Urinary bladder (tissue), 4 donors: ENCODE data around the gene ADAM10. TPM values are rescaled to one million over a fixed set of nuclear protein-coding genes. Genes with fewer than 3 reads are reported as not detected.

Source experiments
- DNase-seq: peaks from one replicate; pipeline ENCODE4 v3.0.0-alpha.2; 2015; ENCODE audit errors: extremely low spot score
- H3K27ac ChIP-seq: one replicate; pipeline ENCODE4 v1.5.1; 2013; ENCODE audit warnings: low read depth, mild to moderate bottlenecking, moderate library complexity
- H3K36me3 ChIP-seq: one replicate; pipeline ENCODE4 v1.6.1; 2013; ENCODE audit warnings: mild to moderate bottlenecking, moderate library complexity; ENCODE audit not compliant: insufficient read depth
- H3K4me1 ChIP-seq: one replicate; pipeline ENCODE4 v1.6.1; 2013; ENCODE audit warnings: mild to moderate bottlenecking, moderate library complexity; ENCODE audit not compliant: insufficient read depth
- H3K4me3 ChIP-seq: one replicate; pipeline ENCODE4 v1.5.1; 2013; ENCODE audit warnings: low read depth, low read length
- WGBS: extraction: QIAGEN DNeasy Blood & Tissue Kit; methylation state at CpG from one replicate; pipeline ENCODE4 v1.1.7; 2013; 5-methylcytosine and 5-hydroxymethylcytosine counted together
- polyA plus RNA-seq: library from polyadenylated mRNA; stranded (reverse); fragments of 200-250 nt; gene quantifications from one replicate; pipeline ENCODE4 v1.2.3, GENCODE V29; 2013
- small RNA-seq: library from RNA; depleted of rRNA; stranded (forward); fragments of <200 nt; gene quantifications from one replicate; pipeline ENCODE3, GENCODE V24; 2014
- total RNA-seq: library from RNA; depleted of rRNA; stranded (reverse); fragments of >200 nt; gene quantifications from one replicate; pipeline ENCODE4 v1.2.3, GENCODE V29; 2014
- donor health status: healthy with polysubstance abuse.
- donor health status: healthy.

The ADAM10 gene
- total and polyA plus RNA-seq, 2 donors, result 45.6 to 207 TPM

DNA sequence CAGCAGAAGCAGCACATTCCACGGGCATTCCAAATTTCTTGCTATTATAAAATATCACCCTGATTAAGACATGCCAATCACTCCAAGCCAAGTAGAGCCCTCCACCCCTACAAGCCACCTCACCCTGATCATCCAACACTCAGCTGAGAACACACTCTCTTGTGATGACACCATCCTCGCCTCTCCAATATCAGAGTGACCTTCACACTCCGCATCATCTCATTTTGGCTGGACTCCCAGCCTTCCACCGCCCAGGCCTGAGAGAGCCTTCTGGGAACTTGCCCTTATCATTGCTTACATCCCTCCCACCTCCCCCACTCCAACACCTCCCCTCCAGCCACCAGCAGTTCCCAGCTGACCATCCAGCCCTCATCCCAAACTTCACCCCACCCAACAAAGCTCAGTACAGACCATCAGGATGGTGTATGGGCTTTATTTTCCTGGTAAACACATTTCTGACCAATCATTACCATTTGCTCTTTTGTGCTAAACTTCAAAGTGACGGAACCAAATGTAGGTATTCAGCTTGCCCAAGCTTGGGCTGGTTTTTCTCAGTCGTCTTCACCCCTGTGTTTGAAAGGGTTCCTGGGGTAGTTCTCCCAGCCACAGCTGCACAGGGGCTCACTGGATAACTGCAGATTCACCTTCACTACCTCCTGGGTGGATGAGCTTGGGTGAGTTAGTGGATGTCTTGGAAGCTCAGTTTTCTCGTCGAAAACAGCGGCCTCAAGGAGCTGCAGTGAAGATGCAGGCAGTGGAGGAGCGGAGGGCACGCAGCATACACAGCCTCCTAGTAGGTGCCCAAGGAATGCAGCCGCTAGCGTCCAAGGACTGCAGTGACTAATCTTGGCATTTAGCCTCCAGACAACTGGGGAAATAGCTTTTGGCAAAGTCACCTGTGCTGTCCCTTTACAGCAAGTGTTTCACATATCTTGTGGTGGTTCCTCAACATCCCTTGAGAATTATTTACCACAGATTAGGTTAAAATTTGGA is 202.6 kb downstream of the ADAM10 start:
- Histone ChIP-seq H3K4me3 (no peak overlapping the region), H3K27ac (no peak overlapping the region), H3K36me3 (no peaks in the 10 kb centered on the region), H3K4me1 (no peaks in the 10 kb centered on the region)
- no peak for DNase-seq
- WGBS, result 72% methylated on average over 13 of the region's 13 CpGs

GRCh38 chr15:58546066-58546591 is 203.4 kb downstream of the ADAM10 start:
- no peak overlapping the region for H3K4me3 ChIP-seq
- 89% methylated on average over 9 of the region's 9 CpGs for WGBS
- DNase-seq, result no peak
- H3K4me1 ChIP-seq, result no peaks in the 10 kb centered on the region
- H3K27ac ChIP-seq, result no peak overlapping the region
- no peaks in the 10 kb centered on the region for H3K36me3 ChIP-seq

DNA sequence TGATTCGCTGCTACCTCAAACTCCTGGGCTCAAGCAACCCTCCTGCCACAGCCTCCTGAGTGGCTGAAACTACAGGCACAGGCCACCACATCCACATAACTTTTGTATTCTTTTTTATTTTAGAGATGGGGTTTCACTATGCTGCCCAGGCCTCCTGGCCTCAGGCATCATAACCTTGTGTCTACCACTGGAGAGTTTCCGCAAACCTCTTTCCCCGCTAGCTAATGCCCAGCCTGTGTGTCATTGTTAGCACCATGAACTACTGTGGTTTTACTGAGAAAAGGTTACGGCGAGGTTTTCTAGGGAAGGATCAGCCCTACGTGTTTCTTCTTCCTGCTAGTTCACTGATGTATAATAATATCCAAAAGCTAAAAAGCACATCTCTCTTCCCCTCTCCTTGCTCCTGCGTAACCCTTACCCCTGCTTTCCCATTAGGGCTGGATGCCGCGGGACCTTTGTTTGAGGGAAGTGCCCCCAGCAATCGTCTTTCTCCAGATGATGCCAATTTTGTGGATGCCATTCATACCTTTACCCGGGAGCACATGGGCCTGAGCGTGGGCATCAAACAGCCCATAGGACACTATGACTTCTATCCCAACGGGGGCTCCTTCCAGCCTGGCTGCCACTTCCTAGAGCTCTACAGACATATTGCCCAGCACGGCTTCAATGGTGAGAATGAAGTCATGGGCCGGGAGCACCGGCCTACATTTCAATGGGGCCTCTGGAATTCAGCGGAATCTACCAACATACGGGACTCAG is 204.0 kb downstream of the ADAM10 start:
- no peak for DNase-seq
- 96% methylated on average over 18 of the region's 18 CpGs for WGBS
- no peak overlapping the region for H3K4me3 ChIP-seq
- H3K27ac ChIP-seq, result no peak overlapping the region
- no peaks in the 10 kb centered on the region for H3K4me1 ChIP-seq
- no peaks in the 10 kb centered on the region for H3K36me3 ChIP-seq

DNA sequence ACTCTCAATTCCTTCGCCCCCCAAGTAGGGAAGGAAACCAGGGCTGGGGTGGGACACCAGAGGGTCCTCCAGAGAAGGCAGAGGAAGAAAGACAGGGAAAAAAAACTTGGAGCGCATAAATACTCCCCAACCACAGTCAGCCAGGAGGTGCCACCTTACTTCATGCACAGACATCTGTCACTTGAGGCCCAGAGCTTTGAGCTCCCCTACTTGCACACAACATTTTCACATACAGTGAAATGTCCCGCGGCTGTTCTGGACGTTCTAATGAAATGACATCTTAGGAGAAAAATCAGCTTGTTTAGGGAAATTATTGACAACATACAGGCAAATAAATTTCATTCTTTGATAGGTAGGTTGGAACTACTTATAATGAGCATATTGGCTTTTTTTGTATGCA is 204.8 kb downstream of the ADAM10 start:
- Histone ChIP-seq H3K4me3 (no peak overlapping the region), H3K36me3 (no peaks in the 10 kb centered on the region), H3K27ac (no peak overlapping the region), H3K4me1 (no peaks in the 10 kb centered on the region)
- 93% methylated on average over 5 of the region's 5 CpGs for WGBS
- no peak for DNase-seq

- no peak overlapping the region for H3K27ac ChIP-seq
- DNase-seq, result no peak
- no peaks in the 10 kb centered on the region for H3K36me3 ChIP-seq
- no peak overlapping the region for H3K4me3 ChIP-seq
- no peaks in the 10 kb centered on the region for H3K4me1 ChIP-seq
- 90% methylated on average over 17 of the region's 17 CpGs for WGBS
These were observed 205.7 kb downstream of the ADAM10 start for GRCh38 chr15:58543664-58544335.

DNA sequence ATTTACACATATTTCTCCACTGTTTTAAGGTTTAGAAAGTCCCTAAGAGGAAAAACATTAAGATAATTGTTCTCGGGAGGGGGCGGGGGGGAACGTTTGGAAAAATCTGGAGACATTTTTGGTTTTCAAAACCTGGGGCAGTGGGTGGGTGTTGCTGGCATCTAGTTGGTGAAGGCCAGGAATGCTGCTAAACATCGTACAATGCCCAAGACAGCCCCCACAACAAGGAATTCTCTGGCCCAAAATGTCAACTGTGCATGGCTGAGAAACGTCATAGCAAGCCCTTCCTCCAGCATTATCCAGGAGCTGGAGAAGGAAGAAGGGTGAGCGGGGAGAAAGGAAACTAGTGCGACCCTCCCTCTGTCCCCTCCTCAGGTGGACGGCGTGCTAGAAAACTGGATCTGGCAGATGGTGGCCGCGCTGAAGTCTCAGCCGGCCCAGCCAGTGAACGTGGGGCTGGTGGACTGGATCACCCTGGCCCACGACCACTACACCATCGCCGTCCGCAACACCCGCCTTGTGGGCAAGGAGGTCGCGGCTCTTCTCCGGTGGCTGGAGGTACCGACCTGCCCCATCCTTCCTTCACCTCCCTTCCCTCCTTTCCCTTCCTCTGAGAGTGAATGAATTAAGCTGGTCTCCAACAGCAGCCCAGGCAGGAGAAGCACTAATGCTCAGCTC is 208.0 kb downstream of the ADAM10 start:
- DNase-seq, result no peak
- no peak overlapping the region for H3K4me3 ChIP-seq
- no peak overlapping the region for H3K27ac ChIP-seq
- no peaks in the 10 kb centered on the region for H3K4me1 ChIP-seq
- WGBS, result 88% methylated on average over 22 of the region's 22 CpGs
- no peaks in the 10 kb centered on the region for H3K36me3 ChIP-seq

- Histone ChIP-seq H3K4me3 (no peak overlapping the region), H3K36me3 (no peaks in the 10 kb centered on the region), H3K27ac (no peak overlapping the region), H3K4me1 (no peaks in the 10 kb centered on the region)
- DNase-seq, result no peak
- WGBS, result 78% methylated on average over 1 of the region's 1 CpG
These were observed 210.0 kb downstream of the ADAM10 start for GRCh38 chr15:58539548-58539947.

GRCh38 chr15:58538901-58539300 is 210.6 kb downstream of the ADAM10 start:
- no peaks in the 10 kb centered on the region for H3K4me1 ChIP-seq
- no peak for DNase-seq
- H3K4me3 ChIP-seq, result no peak overlapping the region
- H3K27ac ChIP-seq, result no peak overlapping the region
- WGBS, result 93% methylated on average over 3 of the region's 3 CpGs
- H3K36me3 ChIP-seq, result no peaks in the 10 kb centered on the region

Small RNA genes within 50 kb of the gene (small RNA-seq; reads per million reads assigned to genes)
- gene AC091046.1 (not detected), gene RF00012 (not detected)

Other genes with a start within 250 kb of the ADAM10 start
- gene MINDY2, start 21.6 kb upstream of the ADAM10 start, total RNA-seq, result 62.1 TPM
- gene MINDY2, start 21.6 kb upstream of the ADAM10 start, polyA plus RNA-seq, result 7.5 TPM
- gene SLTM, start 184.0 kb upstream of the ADAM10 start, total RNA-seq, result 175 TPM
- gene SLTM, start 184.0 kb upstream of the ADAM10 start, polyA plus RNA-seq, result 60.0 TPM
- 38.3 TPM for gene RNF111, start 238.0 kb upstream of the ADAM10 start, total RNA-seq
- 11.3 TPM for gene RNF111, start 238.0 kb upstream of the ADAM10 start, polyA plus RNA-seq